GM19193 (cell line): ENCODE results near the gene MYH9.

Experiments
- POLR2A ChIP-seq: IDR thresholded peaks from 4 replicates; pipeline ENCODE4 v1.6.1; 2011; ENCODE audit not compliant: insufficient read depth, insufficient read length; ENCODE audit errors: extremely low read depth

MYH9 gene

DNA sequence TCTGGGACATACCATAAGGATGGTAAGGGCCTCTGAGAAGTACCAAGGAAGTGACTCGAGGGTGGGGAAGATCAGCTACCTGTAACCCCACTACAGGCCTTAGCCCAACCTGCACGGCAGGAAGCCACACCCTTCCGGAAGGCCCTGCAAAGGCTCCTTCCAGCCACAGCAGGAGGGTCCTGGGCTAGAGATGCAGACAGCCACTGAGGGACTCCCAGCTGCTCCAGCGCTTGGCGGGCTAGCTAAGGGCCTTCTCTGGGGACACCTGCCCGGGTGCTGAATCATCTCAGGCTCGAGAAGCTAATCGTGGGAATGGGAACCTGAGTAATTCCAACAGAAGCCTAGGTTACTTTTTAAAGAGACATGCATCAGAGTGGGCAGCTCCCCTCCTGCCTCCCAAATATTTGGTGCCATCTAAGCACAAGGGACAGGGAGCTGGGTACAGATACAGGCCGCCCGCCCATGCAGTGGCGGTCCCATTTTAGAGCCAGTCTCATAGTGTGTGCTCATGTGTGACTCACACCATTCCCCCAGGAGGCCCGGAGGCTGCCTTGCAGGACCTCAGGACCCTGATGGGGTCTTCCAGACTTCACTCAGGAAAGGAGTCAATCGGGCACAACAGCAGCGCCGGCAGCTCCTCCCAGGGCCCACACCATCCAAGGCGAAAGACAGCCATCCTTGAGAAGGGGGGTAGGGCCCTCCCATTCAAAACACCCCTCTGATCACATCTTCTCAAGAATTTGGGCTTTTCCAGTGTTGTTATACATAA lies 8.0 kb downstream of the MYH9 start:
- no peak for TF ChIP-seq POLR2A

DNA sequence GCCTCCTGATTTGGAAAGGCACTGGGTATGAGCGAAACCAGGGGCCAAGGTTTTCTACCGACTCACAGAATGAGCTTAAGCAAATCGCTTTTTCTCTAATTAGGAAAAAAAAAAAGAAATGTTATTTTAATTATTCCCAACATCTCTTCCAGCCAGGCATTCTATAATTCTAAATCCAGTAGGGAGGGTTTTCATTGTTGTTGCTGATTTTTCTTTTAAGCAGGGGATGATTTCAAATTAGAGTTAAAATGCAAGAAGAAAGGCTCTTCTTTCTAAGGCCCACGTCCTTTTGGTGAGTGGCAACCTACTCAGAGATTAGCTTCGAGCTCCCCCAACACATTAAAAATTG lies 8.9 kb downstream of the MYH9 start:
- no peak for TF ChIP-seq POLR2A

DNA sequence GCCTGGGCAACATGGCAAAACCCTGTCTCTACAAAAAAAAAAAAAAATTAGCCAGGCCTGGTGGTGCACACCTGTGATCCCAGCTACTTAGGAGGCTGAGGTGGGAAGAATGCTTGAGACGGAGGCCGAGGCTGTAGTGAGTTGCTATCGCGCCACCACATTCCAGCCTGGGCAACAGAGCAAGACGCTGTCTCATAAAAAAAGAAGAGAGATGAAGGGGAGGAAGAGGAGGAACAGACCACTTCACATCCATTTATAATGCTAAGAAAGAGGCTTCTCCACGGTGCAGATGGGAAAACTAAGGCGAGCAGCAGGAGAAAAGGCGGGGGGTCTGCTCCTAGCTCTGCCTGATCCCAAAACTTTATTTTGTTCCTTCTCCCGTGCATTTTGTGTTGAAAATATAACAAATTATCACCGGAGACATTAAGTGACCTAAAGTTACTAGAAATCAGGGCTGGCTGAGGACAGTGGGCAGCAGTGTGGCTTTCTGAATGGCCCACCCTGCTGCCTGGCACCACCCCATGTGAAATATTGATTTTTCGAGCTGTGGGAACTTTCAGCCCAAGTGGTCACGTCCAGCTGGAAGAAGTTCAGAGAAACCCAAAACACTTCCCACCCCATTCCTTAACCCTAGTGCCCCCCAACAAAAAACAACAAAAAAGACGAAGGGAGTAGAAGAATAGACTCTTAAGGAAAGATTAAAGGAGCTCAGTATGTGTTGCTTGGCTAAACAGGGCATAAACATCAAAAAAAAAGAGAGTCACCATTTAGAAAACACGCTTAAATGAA lies 9.5 kb downstream of the MYH9 start:
- no peak for TF ChIP-seq POLR2A

DNA sequence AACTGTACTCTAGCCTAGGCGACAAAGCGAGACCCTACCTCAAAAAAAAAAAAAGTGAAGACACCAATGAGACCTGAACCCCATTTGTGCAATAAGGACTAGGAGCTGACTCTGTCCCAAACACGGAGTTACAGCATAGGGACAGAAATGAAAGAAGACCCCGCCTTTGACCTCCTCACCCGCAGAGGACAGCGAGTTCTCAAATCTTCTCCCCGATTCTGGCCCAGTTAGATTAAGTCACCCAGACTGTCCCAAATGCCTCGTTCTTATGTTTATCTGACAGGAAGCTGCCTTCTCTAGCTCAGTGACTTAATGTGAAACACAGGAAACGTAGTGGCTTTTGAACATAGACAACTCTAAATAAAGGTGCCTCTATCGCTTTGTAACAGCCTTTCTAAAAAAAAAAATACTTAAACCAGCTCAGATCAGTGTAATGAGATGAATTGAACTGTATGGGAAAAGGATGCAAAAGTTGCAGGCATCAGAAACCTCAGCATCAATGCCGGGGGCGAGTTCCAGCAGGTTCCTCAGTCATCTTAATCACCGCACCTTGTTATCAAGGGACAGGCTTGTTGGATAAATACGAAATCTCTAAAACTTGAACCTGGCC lies 10.6 kb downstream of the MYH9 start:
- no peak for TF ChIP-seq POLR2A

DNA sequence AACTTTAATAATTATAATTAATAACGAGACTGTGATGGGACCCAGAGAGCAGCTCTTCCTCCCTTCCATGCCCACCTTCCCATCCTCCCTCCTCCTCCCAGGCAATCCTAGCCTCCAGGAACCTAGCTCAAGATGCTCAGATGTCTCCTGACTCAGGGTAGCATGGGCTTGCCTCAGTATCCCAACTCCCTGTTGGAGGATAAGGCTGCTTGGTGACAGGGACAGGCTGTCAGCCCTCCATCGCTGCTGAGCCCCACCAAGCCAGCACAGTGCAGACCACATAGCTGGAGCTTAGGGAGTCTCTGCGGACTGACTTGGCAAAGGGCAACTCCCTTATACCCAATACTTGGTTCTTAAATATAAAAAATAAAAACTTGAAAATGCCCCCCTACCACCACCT lies 11.5 kb downstream of the MYH9 start:
- no peak for TF ChIP-seq POLR2A

- no peak for TF ChIP-seq POLR2A
Measured at GRCh38 chr22:36375071-36375980, 12.4 kb downstream of the MYH9 start.

DNA sequence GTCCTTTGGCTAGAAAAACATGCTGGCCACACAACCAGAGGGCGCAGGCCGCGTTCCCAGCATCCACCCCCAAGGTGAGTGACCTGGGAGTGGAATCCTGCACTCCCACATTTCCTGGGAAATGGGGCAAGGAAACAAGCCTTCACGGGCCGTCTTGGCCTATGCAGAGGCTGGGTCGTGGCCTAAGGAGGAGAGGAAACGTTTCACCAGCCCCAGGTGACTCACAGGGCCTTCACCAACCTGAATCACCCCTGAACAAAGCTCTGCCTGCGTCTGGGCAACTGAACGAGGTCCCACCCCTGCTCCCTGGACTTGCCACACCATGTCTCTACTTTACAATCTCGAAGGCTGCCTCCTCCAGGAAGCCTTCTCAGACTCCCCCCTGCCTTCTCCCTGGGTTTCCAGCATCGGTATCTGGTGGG lies 13.2 kb downstream of the MYH9 start:
- TF ChIP-seq POLR2A, result no peak

GRCh38 chr22:36373258-36373579 lies 14.5 kb downstream of the MYH9 start:
- no peak for TF ChIP-seq POLR2A

DNA sequence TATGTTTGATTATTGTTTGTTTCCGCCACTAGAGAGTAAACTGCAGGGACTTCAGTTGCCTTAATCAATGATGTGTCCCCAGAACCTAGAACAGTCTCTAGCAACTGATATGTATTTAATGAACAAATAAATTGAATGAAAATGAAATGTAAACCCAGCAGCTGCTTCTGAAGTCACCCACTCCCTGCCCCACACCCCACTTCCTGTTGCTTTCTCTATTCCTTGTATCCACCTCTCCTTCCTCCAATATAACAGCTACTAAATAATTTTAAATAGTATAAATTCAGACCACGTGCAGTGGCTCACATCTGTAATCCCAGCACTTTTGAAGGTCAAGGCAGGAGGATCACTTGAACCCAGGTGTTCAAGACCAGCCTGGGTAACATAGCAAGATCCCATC lies 15.8 kb downstream of the MYH9 start:
- TF ChIP-seq POLR2A, result no peak

GRCh38 chr22:36369922-36370791 lies 17.6 kb downstream of the MYH9 start:
- no peak for TF ChIP-seq POLR2A

DNA sequence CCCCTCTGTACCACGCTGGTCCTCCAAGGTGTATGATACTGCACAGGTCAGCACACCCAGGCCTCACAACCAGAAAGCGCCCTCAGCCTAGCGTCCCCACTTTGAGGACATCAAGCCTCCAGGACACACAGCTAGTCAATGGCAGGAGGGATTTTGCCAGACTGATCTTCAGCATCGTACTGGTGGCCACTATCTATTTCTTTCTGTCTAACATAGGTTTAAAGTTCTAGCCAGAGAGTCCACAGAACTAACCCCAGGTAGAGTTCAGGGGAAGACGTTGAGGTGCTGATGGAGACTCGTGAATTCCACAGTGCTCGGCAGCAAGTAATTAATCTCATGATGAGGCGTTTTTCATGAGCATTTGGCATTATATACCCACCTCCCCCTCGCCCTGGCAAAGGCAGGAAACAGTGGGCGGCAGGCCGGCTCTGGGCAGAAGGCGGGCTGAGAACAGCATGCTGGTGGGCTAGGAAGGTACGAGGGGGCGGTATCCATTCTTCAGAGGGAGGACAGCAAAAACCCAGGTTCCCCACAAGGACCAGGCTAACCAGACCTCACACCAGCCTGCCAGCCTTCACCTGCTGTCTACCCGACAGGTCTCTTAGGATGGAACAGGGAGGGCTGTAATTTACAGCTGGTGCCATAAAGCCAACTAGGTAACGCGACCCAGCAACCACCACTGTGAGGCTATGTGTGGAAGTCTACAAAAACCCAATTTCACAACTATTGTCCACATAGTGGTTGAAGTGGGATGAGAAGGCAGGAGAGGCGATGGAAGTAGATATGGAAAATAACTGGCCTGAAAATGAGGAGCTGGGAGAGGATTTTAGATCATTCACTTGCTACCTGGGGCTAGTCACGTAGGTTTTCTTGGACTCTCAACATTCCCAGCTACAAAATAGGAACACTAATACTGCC lies 18.5 kb downstream of the MYH9 start:
- TF ChIP-seq POLR2A, result no peak

DNA sequence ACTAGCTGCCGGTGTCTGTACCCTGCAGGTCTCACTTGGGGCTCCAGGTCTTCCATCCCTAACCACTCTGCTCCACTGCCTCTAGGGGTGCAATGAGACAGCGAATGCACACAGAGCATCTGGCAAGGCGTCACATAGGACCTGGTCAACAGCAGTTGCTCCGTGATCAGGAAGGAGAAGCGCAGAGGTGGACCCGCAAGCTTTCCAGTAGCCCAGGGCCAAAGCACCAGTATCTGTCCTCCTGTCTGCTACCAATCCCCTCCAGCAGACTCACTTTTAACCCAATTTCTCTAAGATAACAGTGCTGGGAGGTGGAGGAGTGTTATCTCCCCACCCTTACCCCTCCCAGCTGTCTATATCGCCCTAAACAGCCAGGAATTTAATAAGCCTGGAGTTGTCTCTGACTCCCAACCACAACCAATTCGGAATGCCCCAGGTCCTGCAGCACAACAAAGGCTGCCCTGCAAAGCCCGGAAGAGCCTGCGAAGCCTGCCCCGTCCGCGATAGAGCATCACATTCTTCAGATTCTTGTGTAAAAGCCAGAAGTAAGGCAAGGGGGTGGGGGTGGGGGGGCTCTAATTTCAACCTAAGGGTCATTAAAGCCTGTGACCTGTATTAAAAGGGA lies 19.3 kb downstream of the MYH9 start:
- TF ChIP-seq POLR2A, result no peak

- TF ChIP-seq POLR2A, result no peak
Measured at GRCh38 chr22:36367479-36367878, 20.3 kb downstream of the MYH9 start.
